ENCODE measurements around the gene LMBR1.

Gene LMBR1

DNA sequence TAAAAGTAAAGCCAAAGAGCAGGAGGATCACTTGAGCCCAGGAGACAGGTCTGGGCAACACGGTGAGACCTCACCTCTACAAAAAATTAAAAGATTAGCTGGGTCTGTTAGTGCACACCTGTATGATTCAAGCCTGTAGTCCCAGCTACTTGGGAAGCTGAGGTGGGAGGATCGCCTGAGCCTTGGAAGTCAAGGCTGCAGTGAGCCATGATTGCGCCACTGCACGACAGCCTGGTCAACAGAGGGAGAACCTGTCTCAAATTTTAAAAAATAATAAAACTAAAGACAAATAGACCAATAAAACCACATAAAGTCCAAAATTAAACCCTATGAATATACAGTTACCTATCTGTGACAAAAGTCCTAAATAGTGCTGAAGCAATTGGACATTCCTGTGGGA lies 3.2 kb downstream of the LMBR1 start:
- TF ChIP-seq NFIC (IDR thresholded peaks at IDR 0.05) (no peak), CEBPB (IDR thresholded peaks at IDR 0.05) (no peak), TAF1 (IDR thresholded peaks at IDR 0.05; ENCODE audit: low read depth) (no peak), RAD21 (IDR thresholded peaks at IDR 0.05; ENCODE audit: low read depth) (no peak), EP300 (IDR thresholded peaks at IDR 0.05; ENCODE audit: borderline replicate concordance) (no peak), TCF12 (IDR thresholded peaks at IDR 0.05; ENCODE audit: low read depth) (no peak), YY1 (IDR thresholded peaks at IDR 0.05; ENCODE audit: low read depth) (no peak), TEAD4 (IDR thresholded peaks at IDR 0.05) (no peak), CREB1 (IDR thresholded peaks at IDR 0.05; ENCODE audit: low read depth) (no peak), ZBTB7A (IDR thresholded peaks at IDR 0.05; ENCODE audit: low read depth) (no peak), FOXM1 (IDR thresholded peaks at IDR 0.05; ENCODE audit: borderline replicate concordance, low read depth) (no peak), EGR1 (IDR thresholded peaks at IDR 0.05) (no peak)
- TF ChIP-seq, protein P1, sequence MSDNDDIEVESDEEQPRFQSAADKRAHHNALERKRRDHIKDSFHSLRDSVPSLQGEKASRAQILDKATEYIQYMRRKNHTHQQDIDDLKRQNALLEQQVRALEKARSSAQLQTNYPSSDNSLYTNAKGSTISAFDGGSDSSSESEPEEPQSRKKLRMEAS (IDR thresholded peaks at IDR 0.05), result no peak
- TF ChIP-seq, protein P2, sequence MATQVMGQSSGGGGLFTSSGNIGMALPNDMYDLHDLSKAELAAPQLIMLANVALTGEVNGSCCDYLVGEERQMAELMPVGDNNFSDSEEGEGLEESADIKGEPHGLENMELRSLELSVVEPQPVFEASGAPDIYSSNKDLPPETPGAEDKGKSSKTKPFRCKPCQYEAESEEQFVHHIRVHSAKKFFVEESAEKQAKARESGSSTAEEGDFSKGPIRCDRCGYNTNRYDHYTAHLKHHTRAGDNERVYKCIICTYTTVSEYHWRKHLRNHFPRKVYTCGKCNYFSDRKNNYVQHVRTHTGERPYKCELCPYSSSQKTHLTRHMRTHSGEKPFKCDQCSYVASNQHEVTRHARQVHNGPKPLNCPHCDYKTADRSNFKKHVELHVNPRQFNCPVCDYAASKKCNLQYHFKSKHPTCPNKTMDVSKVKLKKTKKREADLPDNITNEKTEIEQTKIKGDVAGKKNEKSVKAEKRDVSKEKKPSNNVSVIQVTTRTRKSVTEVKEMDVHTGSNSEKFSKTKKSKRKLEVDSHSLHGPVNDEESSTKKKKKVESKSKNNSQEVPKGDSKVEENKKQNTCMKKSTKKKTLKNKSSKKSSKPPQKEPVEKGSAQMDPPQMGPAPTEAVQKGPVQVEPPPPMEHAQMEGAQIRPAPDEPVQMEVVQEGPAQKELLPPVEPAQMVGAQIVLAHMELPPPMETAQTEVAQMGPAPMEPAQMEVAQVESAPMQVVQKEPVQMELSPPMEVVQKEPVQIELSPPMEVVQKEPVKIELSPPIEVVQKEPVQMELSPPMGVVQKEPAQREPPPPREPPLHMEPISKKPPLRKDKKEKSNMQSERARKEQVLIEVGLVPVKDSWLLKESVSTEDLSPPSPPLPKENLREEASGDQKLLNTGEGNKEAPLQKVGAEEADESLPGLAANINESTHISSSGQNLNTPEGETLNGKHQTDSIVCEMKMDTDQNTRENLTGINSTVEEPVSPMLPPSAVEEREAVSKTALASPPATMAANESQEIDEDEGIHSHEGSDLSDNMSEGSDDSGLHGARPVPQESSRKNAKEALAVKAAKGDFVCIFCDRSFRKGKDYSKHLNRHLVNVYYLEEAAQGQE (IDR thresholded peaks at IDR 0.05; ENCODE audit: low read depth), result no peak
- TF ChIP-seq, protein P3, sequence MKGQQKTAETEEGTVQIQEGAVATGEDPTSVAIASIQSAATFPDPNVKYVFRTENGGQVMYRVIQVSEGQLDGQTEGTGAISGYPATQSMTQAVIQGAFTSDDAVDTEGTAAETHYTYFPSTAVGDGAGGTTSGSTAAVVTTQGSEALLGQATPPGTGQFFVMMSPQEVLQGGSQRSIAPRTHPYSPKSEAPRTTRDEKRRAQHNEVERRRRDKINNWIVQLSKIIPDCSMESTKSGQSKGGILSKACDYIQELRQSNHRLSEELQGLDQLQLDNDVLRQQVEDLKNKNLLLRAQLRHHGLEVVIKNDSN (IDR thresholded peaks at IDR 0.05), result no peak

DNA sequence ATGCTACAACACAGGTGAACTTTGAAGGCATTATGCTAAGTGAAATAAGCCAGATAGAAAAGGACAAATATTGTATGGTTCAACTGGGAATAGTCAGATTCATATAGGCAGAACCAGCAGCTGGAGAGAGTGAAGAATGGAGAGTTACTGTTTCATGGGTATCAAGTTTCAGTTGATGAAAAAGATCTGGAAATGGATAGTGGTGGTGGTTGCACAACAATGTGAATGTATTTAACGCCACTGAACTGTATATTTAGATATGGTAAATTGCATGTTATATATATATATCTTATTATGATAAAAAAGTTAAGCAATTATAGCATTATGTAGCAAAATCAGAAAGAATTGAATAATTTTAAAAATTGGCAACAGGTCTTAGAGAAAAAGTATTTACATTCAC lies 3.9 kb downstream of the LMBR1 start:
- TF ChIP-seq NFIC (IDR thresholded peaks at IDR 0.05) (no peak), CEBPB (IDR thresholded peaks at IDR 0.05) (peak; percentile 90), FOXM1 (IDR thresholded peaks at IDR 0.05; ENCODE audit: borderline replicate concordance, low read depth) (no peak)

DNA sequence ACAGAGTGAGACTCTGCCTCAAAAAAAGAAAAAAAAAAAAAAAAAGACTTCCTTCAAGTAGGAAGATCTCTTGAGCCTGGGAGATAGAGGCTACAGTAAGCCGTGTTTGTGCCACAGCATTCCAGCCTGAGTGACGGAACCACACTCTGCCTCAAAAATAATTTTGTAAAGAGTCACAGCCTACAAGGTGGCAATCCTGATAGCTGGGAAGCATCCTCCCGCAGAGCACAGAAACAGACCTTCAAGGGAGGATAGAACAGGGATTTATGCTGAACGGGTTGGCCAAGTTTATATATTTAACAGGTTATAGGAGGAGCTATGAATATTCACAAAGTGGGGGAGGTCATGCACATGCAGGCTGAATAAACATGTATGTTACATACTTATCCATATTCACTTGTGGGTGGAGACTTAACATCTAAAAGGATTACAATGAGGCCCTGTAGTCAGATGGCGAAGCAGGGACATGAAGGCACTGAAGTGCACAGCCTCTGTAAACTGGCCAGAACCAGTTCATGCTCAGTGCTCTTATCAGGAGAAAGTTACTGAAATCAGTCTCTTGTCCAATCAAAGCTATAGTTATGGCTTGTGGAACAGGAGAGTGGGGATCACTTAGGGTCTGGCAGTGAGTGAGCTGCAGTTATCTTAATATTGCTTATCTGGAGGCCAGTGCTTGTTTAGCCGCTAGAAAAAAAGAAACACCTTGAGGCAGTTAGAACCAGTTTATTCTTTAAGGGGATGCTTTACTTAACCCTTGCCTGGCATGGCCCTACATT lies 6.8 kb downstream of the LMBR1 start:
- TF ChIP-seq YY1 (IDR thresholded peaks at IDR 0.05; ENCODE audit: low read depth), result no peak
- TF ChIP-seq RAD21 (IDR thresholded peaks at IDR 0.05; ENCODE audit: low read depth), result no peak
- no peak for TF ChIP-seq ZBTB7A (IDR thresholded peaks at IDR 0.05; ENCODE audit: low read depth)
- TF ChIP-seq CREB1 (IDR thresholded peaks at IDR 0.05; ENCODE audit: low read depth), result no peak
- no peak for TF ChIP-seq TCF12 (IDR thresholded peaks at IDR 0.05; ENCODE audit: low read depth)
- TF ChIP-seq, protein P1 (IDR thresholded peaks at IDR 0.05), result no peak

DNA sequence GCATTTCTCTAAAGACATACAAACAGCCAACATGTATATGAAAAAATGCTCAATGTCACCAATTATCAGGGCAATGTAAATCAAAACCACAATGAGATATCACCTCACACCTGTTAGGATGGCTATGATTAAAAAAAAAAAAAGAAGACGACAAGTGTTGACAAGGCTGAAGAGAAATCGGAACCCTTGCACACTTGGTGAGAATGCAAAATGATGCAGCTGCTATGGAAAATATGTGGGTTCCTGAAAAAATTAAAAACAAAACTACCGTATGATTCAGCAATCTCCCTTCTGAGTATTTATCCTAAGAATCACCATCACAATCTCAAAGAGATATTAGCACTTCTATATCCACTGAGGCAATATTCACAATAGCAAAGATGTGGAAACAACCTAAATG lies 11.3 kb downstream of the LMBR1 start:
- no peak for TF ChIP-seq TCF12 (IDR thresholded peaks at IDR 0.05; ENCODE audit: low read depth)
- TF ChIP-seq, protein P3 (IDR thresholded peaks at IDR 0.05), result no peak
- TF ChIP-seq EGR1 (IDR thresholded peaks at IDR 0.05), result no peak
- no peak for TF ChIP-seq TAF1 (IDR thresholded peaks at IDR 0.05; ENCODE audit: low read depth)
- no peak for TF ChIP-seq RAD21 (IDR thresholded peaks at IDR 0.05; ENCODE audit: low read depth)
- no peak for TF ChIP-seq CREB1 (IDR thresholded peaks at IDR 0.05; ENCODE audit: low read depth)

DNA sequence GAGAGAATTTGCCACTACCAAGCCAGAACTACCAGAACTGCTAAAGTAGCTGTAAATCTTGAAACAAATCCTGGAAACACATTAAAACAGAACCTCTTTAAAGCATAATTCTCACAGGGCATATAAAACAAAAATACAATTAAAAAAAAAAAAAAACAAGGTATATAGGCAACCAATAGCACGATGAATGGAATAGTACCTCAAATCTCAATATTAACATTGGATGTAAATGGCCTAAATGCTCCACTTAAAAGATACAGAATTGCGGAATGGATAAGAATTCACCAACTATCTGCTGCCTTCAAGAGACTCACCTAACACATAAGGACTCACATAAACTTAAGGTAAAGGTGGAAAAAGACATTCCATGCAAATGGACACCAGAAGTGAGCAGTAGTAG lies 17.2 kb downstream of the LMBR1 start:
- no peak for TF ChIP-seq EP300 (IDR thresholded peaks at IDR 0.05; ENCODE audit: borderline replicate concordance)
- TF ChIP-seq TCF12 (IDR thresholded peaks at IDR 0.05; ENCODE audit: low read depth), result no peak
- no peak for TF ChIP-seq RAD21 (IDR thresholded peaks at IDR 0.05; ENCODE audit: low read depth)
- TF ChIP-seq CREB1 (IDR thresholded peaks at IDR 0.05; ENCODE audit: low read depth), result no peak

DNA sequence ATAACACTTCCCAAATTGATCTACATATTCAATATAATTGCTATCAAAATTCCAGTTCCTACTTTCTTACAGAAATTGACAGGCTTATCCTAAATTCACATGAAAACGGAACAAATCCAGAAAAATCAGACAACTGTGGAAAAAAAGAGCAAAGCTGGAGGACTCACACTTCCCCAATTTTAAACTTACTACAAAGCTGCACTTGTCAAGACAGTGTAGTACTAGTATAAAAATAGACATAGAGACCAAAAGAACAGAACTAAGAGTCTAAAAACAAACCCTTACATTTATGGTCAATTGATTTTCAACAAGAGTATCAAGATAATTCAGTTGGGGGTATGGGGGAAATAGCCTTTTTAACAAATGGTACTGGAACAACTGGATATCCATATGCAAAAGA lies 27.5 kb downstream of the LMBR1 start:
- no peak for TF ChIP-seq TAF1 (IDR thresholded peaks at IDR 0.05; ENCODE audit: low read depth)
- TF ChIP-seq TEAD4 (IDR thresholded peaks at IDR 0.05), result no peak
- TF ChIP-seq EP300 (IDR thresholded peaks at IDR 0.05; ENCODE audit: borderline replicate concordance), result no peak
- TF ChIP-seq, protein P3 (IDR thresholded peaks at IDR 0.05), result no peak
- TF ChIP-seq ZBTB7A (IDR thresholded peaks at IDR 0.05; ENCODE audit: low read depth), result no peak
- TF ChIP-seq EGR1 (IDR thresholded peaks at IDR 0.05), result no peak
- TF ChIP-seq, protein P1 (IDR thresholded peaks at IDR 0.05), result no peak
- no peak for TF ChIP-seq YY1 (IDR thresholded peaks at IDR 0.05; ENCODE audit: low read depth)
- TF ChIP-seq TCF12 (IDR thresholded peaks at IDR 0.05; ENCODE audit: low read depth), result no peak
- no peak for TF ChIP-seq CEBPB (IDR thresholded peaks at IDR 0.05)
- TF ChIP-seq, protein P2 (IDR thresholded peaks at IDR 0.05; ENCODE audit: low read depth), result no peak
- no peak for TF ChIP-seq RAD21 (IDR thresholded peaks at IDR 0.05; ENCODE audit: low read depth)
- TF ChIP-seq NFIC (IDR thresholded peaks at IDR 0.05), result no peak
- no peak for TF ChIP-seq FOXM1 (IDR thresholded peaks at IDR 0.05; ENCODE audit: borderline replicate concordance, low read depth)
- TF ChIP-seq CREB1 (IDR thresholded peaks at IDR 0.05; ENCODE audit: low read depth), result no peak
